ENCODE results near the gene AASDH. TPM values are rescaled to one million over a fixed set of nuclear protein-coding genes. Genes with fewer than 3 reads are reported as not detected.

The AASDH gene
- total RNA-seq, 4 donors from 2014 or later, result 15.0 to 23.8 (median 19.4) TPM

GRCh38 chr4:56360071-56360470, 27.2 kb downstream of the AASDH start:
- no peaks in the 10 kb centered on the region for H3K4me1 ChIP-seq
- intact Hi-C loops (cut with DNase I), result no loop called here
- TF ChIP-seq CTCF (IDR thresholded peaks at IDR 0.05) (no peak), POLR2A (IDR thresholded peaks at IDR 0.05) (no peak)
- no peak overlapping the region for H3K27ac ChIP-seq
- H3K27me3 ChIP-seq, result no peaks in the 10 kb centered on the region
- H3K4me3 ChIP-seq (replicated peaks in 1 of 3), result no peak overlapping the region
- peaks cover 0 to 2% of the 10 kb centered on the region in 2 donors for H3K36me3 ChIP-seq
- no peak for DNase-seq
- H3K9me3 ChIP-seq, result no peaks in the 10 kb centered on the region

- TF ChIP-seq CTCF (IDR thresholded peaks at IDR 0.05), result no peak
- no peak for TF ChIP-seq POLR2A (IDR thresholded peaks at IDR 0.05)
- 98 to 99% methylated on average over 9 of the region's 9 CpGs for WGBS, 2 donors
Observed at GRCh38 chr4:56356650-56357049, 30.6 kb downstream of the AASDH start.

GRCh38 chr4:56348576-56348975, 38.7 kb downstream of the AASDH start:
- WGBS, 2 donors, result 92 to 98% methylated on average over 3 of the region's 3 CpGs
- Histone ChIP-seq H3K36me3 (peaks cover 4 to 13% of the 10 kb centered on the region in 2 donors), H3K4me1 (no peaks in the 10 kb centered on the region), H3K4me3 (replicated peaks in 1 of 3) (no peak overlapping the region), H3K27ac (no peak overlapping the region), H3K9me3 (no peaks in the 10 kb centered on the region), H3K27me3 (no peaks in the 10 kb centered on the region)
- intact Hi-C loops (cut with DNase I), result no loop called here
- TF ChIP-seq CTCF (IDR thresholded peaks at IDR 0.05) (no peak), POLR2A (IDR thresholded peaks at IDR 0.05) (no peak)
- DNase-seq, result no peak

More at GRCh38 chr4:56356650-56357049, 30.6 kb downstream of the AASDH start:
- Histone ChIP-seq H3K9me3 (no peaks in the 10 kb centered on the region), H3K27me3 (no peaks in the 10 kb centered on the region), H3K27ac (no peak overlapping the region), H3K4me3 (replicated peaks in 1 of 3) (no peak overlapping the region), H3K36me3 (peaks cover 4 to 7% of the 10 kb centered on the region in 2 donors), H3K4me1 (no peaks in the 10 kb centered on the region)
- no peak for DNase-seq
- intact Hi-C loops (cut with DNase I), result no loop called here

GRCh38 chr4:56345458-56345857, 41.8 kb downstream of the AASDH start:
- WGBS, 2 donors, result 95 to 97% methylated on average over 4 of the region's 4 CpGs
- no peaks in the 10 kb centered on the region for H3K27me3 ChIP-seq
- intact Hi-C loops (cut with DNase I), result no loop called here
- DNase-seq, result no peak
- no peaks in the 10 kb centered on the region for H3K9me3 ChIP-seq
- H3K4me3 ChIP-seq (replicated peaks in 1 of 3), result no peak overlapping the region
- no peaks in the 10 kb centered on the region for H3K4me1 ChIP-seq
- no peak overlapping the region for H3K27ac ChIP-seq
- no peak for TF ChIP-seq CTCF (IDR thresholded peaks at IDR 0.05)
- TF ChIP-seq POLR2A (IDR thresholded peaks at IDR 0.05), result no peak
- H3K36me3 ChIP-seq, result peaks cover 0 to 13% of the 10 kb centered on the region in 2 donors

- Histone ChIP-seq H3K36me3 (peaks cover 0 to 3% of the 10 kb centered on the region in 2 donors), H3K4me3 (replicated peaks in 1 of 3) (no peak overlapping the region), H3K27ac (no peak overlapping the region), H3K4me1 (no peaks in the 10 kb centered on the region), H3K27me3 (no peaks in the 10 kb centered on the region), H3K9me3 (no peaks in the 10 kb centered on the region)
- intact Hi-C loops (cut with DNase I), result no loop called here
- 58 to 59% methylated on average over 1 of the region's 1 CpG for WGBS, 2 donors
- no peak for DNase-seq
- TF ChIP-seq CTCF (IDR thresholded peaks at IDR 0.05), result no peak
- TF ChIP-seq POLR2A (IDR thresholded peaks at IDR 0.05), result no peak
Observed at GRCh38 chr4:56342746-56343145, 44.5 kb downstream of the AASDH start.
